HG03354 (cell line): ENCODE results near the gene FRYL.

ENCODE experiments used
- ATAC-seq: cut with Tn5 transposase; IDR thresholded peaks from one replicate; pipeline ENCODE4 v1.9.1; 2021; ENCODE audit warnings: mild to moderate bottlenecking; ENCODE audit not compliant: unreplicated experiment, poor library complexity, severe bottlenecking

Gene FRYL

DNA sequence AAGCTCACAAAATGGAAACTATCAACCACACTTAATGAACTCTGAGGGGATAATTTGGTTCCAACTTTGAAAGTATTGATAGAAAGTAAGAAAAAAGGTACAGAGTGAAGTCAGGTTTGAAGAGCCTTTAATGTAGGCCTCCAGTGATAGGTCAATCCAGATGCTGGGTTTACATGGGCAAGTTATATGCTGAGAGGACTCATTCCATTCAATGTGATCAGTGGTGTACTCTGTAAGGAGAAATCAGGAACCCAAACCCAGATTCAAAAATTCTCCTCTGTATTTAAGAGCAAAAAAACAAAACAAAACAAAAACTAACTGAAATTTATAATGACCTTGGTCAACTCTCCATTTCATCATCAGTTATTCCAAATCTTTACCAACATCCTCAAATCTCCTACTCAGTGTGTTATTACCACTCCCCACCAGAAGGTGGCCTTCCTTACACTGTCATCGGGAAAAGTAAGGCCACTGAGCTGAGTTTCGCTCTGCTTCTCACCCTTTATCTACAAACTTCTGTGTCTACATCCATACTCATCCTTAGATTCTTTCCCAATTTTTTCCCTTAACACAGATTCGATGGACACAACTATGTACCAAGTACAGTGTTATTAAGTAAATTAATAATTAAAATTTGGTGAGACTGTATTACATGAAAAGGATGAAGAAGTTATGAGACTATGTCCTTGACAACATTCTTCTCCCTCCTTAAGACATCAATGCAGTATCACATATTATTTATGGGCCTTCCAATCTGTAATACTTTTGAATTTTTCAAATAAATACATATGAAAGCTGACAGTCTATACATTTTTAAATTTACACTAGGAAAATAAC is 201.7 kb downstream of the FRYL start:
- peak; percentile 86 for ATAC-seq

DNA sequence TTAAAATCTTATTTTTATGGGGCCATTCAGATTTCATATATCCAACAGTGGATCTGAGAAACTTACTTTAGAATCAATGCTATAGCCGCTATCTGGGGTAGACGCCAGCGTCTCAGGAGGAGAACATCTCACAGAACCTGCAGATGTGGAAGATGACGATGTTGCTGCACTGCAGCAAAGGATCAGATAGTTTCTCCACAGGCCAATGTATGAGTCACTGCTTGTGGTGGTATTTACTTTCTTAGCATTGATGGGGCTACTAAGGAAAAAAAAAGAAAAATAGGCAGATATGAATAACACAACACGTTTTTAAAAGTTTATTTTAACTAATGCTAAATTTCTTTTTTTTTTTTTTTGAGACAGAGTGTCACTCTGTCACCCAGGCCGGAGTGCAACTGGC is 204.1 kb downstream of the FRYL start:
- no peak for ATAC-seq

DNA sequence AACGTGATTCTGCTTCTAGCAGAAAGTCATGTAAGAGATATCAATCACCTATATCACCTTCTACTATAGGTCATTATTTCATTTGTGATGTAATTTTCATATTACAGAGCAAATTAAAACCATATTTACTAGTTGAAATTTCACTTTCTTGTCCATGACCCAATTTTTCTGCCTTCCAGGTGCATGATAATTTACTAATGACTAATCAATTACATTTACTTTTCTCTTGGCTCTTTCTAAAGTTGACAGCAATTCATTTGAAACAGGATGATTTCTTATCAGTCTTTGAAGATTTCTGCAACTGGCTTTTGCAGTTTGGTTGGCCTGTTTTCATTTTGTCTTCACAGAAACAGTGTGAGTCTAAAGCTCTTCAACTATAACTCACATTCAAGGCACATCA is 208.6 kb downstream of the FRYL start:
- no peak for ATAC-seq

DNA sequence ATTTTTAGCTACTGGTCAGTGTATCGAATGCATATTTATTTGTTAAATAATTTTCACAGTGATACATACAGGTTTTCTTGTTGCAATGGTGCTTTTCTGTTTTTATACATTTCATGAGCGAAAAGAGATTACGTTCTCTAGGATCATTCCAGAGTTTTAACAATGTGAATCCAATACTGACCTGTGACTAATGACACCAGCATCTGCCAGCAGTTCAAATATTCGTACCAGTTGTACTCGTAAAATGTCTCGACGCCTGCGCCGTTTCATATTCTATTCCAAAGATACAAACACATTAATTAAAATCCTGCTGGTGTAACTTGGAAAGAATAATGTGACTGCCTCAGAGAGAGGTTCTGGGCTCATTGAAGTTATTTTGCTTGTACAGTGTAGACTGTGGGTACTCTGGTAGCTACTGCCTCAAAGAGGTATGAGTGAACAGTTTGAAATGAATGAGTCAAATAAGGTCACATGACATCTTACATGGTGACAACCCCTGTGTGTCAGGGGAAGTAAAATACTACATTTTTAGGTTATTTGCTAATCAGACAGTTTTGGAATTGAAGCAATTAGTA is 209.3 kb downstream of the FRYL start:
- ATAC-seq = no peak

DNA sequence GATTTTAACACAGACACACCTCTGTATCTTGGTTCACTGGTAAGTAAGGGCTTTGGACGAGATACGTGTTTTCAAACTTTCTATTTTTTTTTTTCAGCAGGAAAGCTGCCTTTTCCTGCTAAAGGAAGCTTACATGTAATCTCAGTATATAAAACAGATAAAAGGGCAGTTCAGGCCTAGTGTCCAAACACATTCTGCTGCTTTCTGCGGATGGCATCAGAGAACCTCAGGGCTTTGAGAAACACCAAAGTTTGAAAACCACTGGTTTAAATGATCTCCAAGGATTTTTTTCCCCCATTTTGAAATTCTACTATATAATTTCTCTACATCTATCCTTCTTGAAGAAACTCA is 214.1 kb downstream of the FRYL start:
- no peak for ATAC-seq

DNA sequence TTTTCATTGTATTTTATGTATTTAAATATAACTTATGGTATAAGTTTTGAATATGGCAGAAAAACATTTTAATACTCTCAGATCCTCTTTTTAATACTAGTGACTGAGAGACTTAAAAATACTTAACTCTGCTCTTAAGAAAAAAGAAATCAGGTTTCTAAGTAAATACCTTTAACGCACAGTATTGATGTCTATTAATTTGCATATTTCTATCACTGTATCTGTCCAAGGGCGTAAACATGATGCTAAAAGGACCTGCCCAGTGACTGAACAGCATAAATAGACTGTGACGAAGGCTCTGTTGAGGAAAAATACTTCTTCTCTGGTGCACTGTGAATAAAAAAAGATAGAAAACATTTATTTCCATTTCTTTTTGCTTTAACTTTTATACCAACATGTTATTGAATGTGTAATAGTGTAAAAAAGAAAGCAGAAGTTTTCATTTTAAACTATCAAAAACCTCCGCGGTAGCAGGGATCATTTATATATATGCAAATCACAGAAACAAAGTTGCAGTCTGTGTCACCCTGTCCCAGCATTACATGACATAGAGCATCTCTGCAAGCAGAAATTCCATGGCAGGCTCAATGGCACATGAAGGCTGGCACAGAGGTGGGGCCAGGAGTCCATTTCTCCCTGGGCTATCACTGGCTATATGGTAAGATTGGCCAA is 214.6 kb downstream of the FRYL start:
- peak; percentile 72 for ATAC-seq

DNA sequence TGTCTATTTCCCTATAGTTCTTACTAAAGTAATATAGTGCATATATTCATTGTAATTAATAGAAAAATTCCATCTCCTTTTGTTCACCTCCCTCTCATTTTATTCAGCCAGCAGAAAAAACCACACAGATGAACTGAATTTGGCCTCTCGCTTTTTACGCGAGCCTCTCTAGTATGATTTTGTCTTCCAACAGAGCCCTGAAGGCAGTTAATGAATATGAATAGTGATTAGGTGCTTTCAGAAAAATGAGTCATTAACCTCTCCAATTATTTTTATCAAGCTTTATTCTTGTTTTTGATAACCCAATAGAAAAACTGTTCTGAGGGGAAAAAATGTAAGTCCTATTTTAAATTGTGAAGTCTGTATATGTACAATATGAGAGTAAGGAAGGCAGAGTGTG is 215.9 kb downstream of the FRYL start:
- ATAC-seq = no peak

DNA sequence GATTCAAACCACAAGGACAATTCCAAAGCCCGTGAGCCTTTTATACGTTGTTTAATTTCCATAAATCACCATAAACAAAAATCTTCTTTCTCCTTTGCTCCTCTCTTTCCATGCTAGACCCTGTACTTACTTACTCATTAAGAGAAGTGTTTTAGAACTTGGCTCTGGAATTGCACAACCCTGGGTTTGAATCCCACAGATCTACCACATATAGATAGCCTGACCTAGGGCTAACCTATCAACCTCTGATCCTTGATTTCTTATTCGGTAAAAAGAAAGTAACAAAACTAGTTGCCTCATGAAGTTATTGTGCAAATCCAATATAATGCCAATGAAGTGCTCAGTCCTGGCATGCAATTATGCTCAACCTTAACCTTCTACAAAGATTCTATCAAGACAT is 221.3 kb downstream of the FRYL start:
- no peak for ATAC-seq

DNA sequence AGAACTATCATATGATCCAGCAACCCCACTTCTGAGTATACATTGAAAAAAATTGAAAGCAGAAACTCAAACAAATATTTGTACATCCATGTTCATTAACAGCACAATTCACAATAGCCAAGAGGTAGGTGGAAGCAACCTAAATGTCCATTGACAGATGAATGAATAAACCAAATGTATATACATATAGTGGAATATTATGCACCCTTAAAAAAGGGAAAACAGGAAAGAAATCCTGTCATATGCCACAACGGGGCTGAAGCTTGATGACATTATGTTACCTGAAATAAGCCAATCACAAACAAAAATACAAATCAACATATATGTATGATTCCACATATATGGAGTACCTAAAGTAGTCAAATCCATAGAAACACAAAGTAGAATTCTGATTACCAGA is 222.1 kb downstream of the FRYL start:
- ATAC-seq = no peak

DNA sequence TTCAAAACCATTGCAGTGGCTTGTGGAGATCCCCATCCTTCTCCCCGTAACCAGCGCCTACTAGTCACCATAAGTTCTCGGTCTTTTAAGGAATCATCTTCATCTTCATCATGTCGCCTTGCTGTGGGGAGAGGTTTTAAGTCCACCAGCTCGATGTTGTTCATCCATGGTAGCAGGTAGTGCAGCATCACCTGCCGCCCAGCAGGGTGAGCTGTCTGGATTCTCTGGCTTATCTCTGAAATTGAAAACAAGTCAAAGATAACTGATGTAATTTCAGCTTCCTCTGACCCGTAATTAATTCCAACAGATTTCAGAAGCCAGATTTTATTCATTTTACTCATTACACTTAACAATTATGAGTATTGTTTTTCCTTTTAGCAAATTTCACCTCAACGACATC is 222.6 kb downstream of the FRYL start:
- no peak for ATAC-seq

DNA sequence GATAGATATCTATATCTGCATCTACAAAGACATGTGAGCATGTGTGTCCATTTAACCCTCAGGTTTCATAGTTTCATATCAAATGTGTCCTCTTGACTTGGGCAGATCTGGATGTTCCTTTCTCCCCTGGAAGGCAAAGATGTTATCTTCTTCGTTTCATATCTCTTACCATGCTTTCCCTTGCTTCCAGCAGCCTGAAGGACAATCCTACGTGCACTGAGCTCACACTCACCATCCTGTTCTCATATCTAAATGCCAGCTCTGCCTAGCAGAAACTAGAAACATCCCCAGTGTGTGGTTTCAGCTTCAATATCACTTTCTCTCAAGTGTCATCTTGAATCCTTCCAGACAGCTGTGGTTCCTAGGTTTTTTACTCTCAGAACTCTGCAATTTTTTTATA is 223.8 kb downstream of the FRYL start:
- no peak for ATAC-seq

DNA sequence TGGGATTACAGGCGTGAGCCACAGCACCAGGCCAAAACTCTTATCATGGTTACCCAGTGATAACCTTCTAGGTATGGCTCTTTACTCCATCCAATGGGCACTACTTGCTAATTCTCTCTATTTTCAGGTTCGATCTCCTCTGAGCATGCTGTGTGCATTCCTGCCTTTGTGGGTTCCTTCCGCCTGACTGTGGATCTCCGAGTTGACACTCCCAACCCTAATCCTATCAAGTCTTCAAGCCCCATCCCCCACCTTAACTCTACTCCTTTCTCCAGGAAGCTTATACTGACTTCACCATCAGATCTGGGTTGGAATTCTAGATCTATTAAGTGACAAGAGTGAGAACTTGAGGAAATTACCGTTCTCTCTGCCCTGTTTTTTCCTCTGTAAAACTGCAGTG is 225.5 kb downstream of the FRYL start:
- no peak for ATAC-seq

DNA sequence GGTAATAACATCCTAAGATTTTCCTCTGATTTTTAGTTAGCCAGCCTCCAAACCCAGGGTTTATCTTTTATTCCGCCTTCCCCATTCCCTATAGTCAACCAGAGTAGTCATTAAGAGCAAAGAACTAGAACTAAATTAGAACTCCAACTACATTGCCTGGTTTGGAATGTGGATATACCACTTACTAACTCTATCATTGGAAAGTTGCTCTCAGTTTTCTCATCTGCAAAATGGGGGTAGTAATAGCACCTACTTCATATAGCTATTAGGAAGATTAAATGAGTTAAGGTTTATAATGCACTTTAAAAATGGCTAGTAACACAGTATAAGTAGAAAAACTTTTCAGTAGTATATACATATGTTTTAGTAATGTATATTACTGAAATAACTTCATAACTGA is 226.4 kb downstream of the FRYL start:
- ATAC-seq = no peak

DNA sequence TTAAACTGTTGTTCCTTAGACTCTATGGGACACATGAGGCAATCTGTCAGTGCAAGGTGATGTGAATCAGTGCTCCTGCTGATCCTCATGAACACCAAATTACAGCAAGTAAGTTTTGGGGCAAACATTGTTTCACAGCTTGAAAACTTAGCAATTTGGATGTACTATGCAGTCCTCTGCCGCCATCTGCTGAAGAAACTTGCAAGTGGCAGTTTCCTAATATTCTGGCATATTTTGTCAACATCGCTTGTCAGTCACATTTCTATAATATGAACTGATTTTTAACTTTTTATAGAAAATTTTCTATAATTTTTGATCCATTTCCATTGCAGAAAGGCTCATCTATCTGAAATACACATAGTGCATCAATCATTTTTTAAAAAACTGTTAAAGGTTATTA is 233.7 kb downstream of the FRYL start:
- ATAC-seq = no peak

DNA sequence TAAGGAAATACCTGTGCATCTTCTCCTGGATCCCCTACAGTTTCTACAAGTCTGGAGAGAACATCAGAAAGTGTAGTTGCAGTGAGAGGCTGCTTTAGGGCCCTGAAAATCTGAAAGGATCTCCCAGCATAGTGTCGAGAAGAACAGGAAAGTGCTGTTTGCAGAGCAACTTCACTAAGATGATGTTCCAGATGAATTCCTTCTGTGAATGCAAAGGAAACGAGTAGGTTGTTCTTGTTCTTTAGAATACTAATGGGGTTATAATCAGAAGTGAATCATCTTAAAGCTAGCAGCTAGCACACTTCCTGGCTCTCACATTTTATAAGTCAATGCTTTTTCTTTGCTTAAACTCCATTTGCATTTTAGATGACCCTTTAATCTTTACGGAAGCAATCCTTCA is 236.3 kb downstream of the FRYL start:
- no peak for ATAC-seq

DNA sequence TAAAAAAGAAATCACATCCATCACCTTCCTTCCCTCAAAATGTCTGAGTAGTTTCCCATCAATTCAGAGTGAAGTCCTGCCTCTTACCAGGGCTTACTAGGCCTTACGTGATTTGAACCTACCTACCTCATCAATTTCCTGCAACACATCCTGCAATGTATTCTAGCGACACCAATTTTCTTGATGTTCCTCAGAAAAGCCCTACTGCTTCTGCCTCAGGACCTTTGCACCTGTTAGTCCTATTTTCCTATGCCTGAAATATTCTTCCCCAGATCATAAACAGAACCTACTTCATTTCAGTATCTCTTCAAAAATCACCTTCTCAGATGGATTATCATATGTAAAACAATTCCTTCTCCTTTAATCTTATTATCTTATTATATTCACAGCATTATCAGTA is 237.2 kb downstream of the FRYL start:
- no peak for ATAC-seq

DNA sequence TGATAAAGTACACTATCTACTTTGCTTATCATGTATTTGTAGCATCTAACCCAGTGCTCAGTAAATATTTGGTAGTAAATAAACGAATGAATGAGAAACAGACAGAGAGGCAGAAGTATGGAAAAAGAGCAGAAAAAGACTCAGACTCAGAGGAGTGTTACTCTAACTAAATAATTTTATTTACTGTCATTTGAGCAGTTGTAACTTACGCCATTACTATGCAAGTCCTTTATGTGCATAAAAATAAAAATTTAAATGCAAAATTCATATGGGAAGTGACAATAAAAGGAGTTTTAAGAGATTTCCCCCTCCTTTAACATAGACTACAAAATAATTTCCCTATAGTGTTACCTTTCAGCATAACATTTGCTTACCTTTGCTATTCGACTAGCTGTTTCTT is 240.5 kb downstream of the FRYL start:
- no peak for ATAC-seq

DNA sequence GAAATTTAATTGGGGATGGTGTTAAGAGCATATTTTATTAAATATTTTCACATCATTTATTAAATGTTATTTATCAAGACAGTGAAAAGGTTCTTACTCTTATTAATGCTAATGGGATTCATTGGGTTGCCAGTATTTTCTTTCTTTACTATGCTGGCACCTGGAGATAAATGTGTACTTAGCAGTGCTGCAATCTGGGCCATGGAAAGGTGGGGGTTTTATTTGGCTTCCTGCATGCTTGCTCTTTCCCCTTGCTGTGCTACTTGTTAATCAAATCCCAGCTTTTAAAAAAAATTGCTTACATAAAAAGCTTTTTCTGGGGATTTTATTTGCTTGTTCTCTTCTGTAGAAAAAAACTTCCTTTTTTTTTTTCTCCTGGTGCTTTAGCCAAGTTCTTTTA is 241.7 kb downstream of the FRYL start:
- ATAC-seq = no peak

DNA sequence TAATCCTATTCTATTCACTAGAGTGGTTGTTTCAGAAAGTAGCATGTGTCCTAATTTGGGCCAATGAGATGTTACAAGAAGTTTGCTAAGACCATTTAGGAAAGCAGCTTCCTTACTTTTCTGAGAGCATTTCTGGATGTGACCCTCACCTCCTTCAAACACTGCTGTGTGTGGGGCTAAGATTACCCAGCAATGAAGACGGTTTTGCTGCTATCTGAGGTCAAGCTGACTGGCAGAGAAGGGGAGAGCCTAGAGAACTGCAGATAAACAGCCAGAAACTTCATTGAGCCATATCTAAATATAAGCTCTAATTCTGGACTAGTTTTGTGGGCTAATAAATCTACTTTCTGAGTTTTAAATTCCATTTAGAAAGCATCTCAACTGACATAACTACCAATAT is 253.7 kb downstream of the FRYL start:
- ATAC-seq = no peak

DNA sequence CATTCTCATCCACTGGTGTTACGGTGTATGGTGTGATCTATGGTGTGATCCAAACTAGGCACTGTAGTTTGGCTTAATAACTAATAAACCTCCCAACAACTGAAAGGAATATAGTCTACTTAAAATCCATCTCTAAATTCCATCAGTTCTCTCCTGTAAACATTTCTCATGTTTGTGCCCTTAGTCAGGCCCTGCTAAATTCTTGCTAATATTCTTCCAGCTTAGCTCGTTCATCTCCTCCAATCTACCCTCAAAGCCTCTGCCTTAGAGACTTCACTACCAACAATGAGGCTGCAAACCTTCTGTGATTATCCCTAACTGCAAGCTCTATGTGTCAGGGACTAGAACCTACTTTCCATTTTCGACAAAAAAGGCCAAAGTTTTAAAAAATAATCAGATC is 261.9 kb downstream of the FRYL start:
- no peak for ATAC-seq

DNA sequence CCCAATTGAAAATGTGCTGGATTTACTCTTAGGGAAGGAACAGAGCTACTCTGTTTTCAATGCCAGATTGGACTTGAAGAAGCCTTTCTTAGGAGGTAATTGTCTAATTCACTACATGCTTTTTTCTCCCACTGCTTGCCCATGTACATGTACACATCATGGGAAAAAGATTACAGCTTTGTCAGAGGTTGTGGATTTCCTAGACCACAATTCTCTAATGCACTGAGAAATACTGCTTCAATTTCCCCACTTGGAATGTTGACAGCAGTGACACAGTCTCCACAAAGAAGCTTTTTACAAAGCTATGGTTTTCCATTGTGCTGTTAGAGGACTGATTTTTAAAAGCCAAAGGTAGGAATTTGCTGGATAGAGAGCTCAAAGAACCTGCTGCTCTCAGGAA is 270.5 kb downstream of the FRYL start:
- no peak for ATAC-seq
